GM23338 (cell line): ENCODE data around the gene IST1. TPM values are rescaled to one million over a fixed set of nuclear protein-coding genes. Genes with fewer than 3 reads are reported as not detected.

Experiments
- ATAC-seq: fragments of 200-7000 bp; cut with Tn5 transposase; 3 replicates; pipeline ENCODE4 v1.9.1; 2020
- DNase-seq: peaks from one replicate; pipeline ENCODE4 v3.0.0-alpha.2; 2015; ENCODE audit warnings: low spot score
- H2AFZ ChIP-seq: fragments of 200-600 bp; sonication (generic); 2 replicates; pipeline ENCODE4 v1.8.0; 2016; ENCODE audit warnings: antibody characterized with exemption, mild to moderate bottlenecking, moderate library complexity
- H3F3A ChIP-seq: fragments of 200-600 bp; sonication (generic); replicated peaks from 2 replicates; pipeline ENCODE4 v1.8.0; 2017; ENCODE audit warnings: antibody characterized with exemption, mixed run types, low read depth
- H3K27ac ChIP-seq: fragments of 200-600 bp; sonication (generic); 2 replicates; pipeline ENCODE4 v1.6.1; 2016; ENCODE audit warnings: low read depth
- H3K27me3 ChIP-seq: fragments of 200-600 bp; sonication (generic); 2 replicates; pipeline ENCODE4 v1.8.0; 2016; ENCODE audit warnings: mild to moderate bottlenecking, mixed run types, moderate library complexity; ENCODE audit not compliant: insufficient read depth
- H3K36me3 ChIP-seq: fragments of 200-600 bp; sonication (generic); 2 replicates; pipeline ENCODE4 v1.8.0; 2016; ENCODE audit warnings: mild to moderate bottlenecking; ENCODE audit not compliant: insufficient read depth
- H3K4me1 ChIP-seq: fragments of 200-600 bp; sonication (generic); 2 replicates; pipeline ENCODE4 v1.8.0; 2016; ENCODE audit warnings: mild to moderate bottlenecking, moderate library complexity; ENCODE audit not compliant: insufficient read depth
- H3K4me2 ChIP-seq: fragments of 200-600 bp; sonication (generic); 2 replicates; pipeline ENCODE4 v1.7.1; 2017; ENCODE audit warnings: mixed run types
- H3K4me3 ChIP-seq: fragments of 200-600 bp; sonication (generic); 2 replicates; pipeline ENCODE4 v1.6.1; 2016; ENCODE audit warnings: mixed run types
- H3K79me2 ChIP-seq: fragments of 200-600 bp; sonication (generic); replicated peaks from 2 replicates; pipeline ENCODE4 v1.8.0; 2017; ENCODE audit warnings: mild to moderate bottlenecking; ENCODE audit not compliant: insufficient read depth
- H3K9me2 ChIP-seq: fragments of 200-600 bp; sonication (generic); 2 replicates; pipeline ENCODE4 v1.8.0; 2017; ENCODE audit not compliant: insufficient read depth
- H4K20me1 ChIP-seq: fragments of 200-600 bp; sonication (generic); replicated peaks from 2 replicates; pipeline ENCODE4 v1.8.0; 2017; ENCODE audit warnings: mild to moderate bottlenecking; ENCODE audit not compliant: insufficient read depth
- H3K27ac Mint-ChIP-seq: 2 replicates; pipeline ENCODE4 v1.8.0; 2020; ENCODE audit warnings: inconsistent platforms, mild to moderate bottlenecking, moderate library complexity, mixed read lengths
- H3K27me3 Mint-ChIP-seq: 3 replicates; pipeline ENCODE4 v1.8.0; 2022; ENCODE audit warnings: low read depth, mild to moderate bottlenecking, moderate library complexity, mixed read lengths, inconsistent platforms; ENCODE audit not compliant: insufficient read depth, poor library complexity
- H3K36me3 Mint-ChIP-seq: 3 replicates; pipeline ENCODE4 v1.8.0; 2021; ENCODE audit warnings: low read depth, mild to moderate bottlenecking, inconsistent platforms, moderate library complexity, mixed read lengths
- H3K4me1 Mint-ChIP-seq: 3 replicates; pipeline ENCODE4 v1.8.0; 2020; ENCODE audit warnings: mild to moderate bottlenecking, inconsistent platforms, mixed read lengths
- H3K4me3 Mint-ChIP-seq: 3 replicates; pipeline ENCODE4 v1.8.0; 2021; ENCODE audit warnings: moderate library complexity, mild to moderate bottlenecking, inconsistent platforms, mixed read lengths
- H3K9me3 Mint-ChIP-seq: 3 replicates; pipeline ENCODE4 v1.8.0; 2020; ENCODE audit warnings: moderate library complexity, mild to moderate bottlenecking, inconsistent platforms, mixed read lengths
- CREB1 ChIP-seq: fragments of 250-450 bp; sonication (Bioruptor Pico); IDR thresholded peaks from 2 replicates; pipeline ENCODE4 v1.5.0; 2020; ENCODE audit warnings: low read depth, mild to moderate bottlenecking, moderate library complexity
- CTCF ChIP-seq, 2 experiments: fragments of 200-600 bp in 1 of 2; sonication (generic) in 1 of 2; conservative IDR thresholded peaks; 2 replicates each; pipeline versions ENCODE4 v1.5.1 to v1.6.1; 2016 to 2017; ENCODE audit warnings: antibody characterized with exemption in 2 of 2, low read depth in 2 of 2, mild to moderate bottlenecking in 2 of 2, moderate library complexity in 1 of 2
- EZH2 ChIP-seq: fragments of 200-600 bp; sonication (generic); IDR thresholded peaks from one replicate; pipeline ENCODE4 v1.8.0; 2017; ENCODE audit warnings: antibody characterized with exemption, mild to moderate bottlenecking, low read depth; ENCODE audit not compliant: unreplicated experiment
- EZH2phosphoT487 ChIP-seq: fragments of 200-600 bp; sonication (generic); IDR thresholded peaks from one replicate; pipeline ENCODE4 v1.8.1; 2018; ENCODE audit warnings: antibody characterized with exemption; ENCODE audit not compliant: unreplicated experiment
- NANOG ChIP-seq: IDR thresholded peaks from 2 replicates; pipeline ENCODE4 v1.6.1; 2016; ENCODE audit warnings: antibody characterized with exemption, borderline replicate concordance
- REST ChIP-seq: IDR thresholded peaks from one replicate; pipeline ENCODE4 v1.6.1; 2018; ENCODE audit warnings: antibody characterized with exemption; ENCODE audit not compliant: unreplicated experiment
- ZNF331 ChIP-seq: fragments of 250-450 bp; sonication (Bioruptor Pico); IDR thresholded peaks from 2 replicates; pipeline ENCODE4 v1.5.0; 2020; ENCODE audit warnings: low read depth, mild to moderate bottlenecking, moderate library complexity
- polyA plus RNA-seq: library from polyadenylated mRNA; unstranded; fragments of >200 nt; fragmentation: Nextera tagmentation; extraction: Ambion mirVana; gene quantifications from 2 replicates; pipeline ENCODE4 v1.2.1, GENCODE V29; 2016
- total RNA-seq: library from RNA; depleted of rRNA; stranded (reverse); fragments of >200 nt; shearing (Covaris generic); gene quantifications from 2 replicates; pipeline ENCODE4 v1.2.3, GENCODE V29; 2014

IST1 gene
- total and polyA plus RNA-seq, 2 experiments from 2014 or later: 108 to 234 TPM

GRCh38 chr16:71933913-71934695 lies 38.8 kb downstream of the IST1 start:
- Mint-ChIP-seq H3K27ac (peak overlapping the region; percentile 87; the same call in 1 of the 2 replicates), H3K4me3 (no peak overlapping the region), H3K36me3 (peaks cover 20% of the 10 kb centered on the region), H3K9me3 (0 out of 3 replicates have a peak, but pooled peaks cover 3% of the 10 kb centered on the region), H3K4me1 (peaks cover 5% of the 10 kb centered on the region; the same call in 1 of the 3 replicates), H3K27me3 (peaks cover under 1% of the 10 kb centered on the region)
- H3K27me3 ChIP-seq: no peaks in the 10 kb centered on the region
- H2AFZ ChIP-seq: no peak overlapping the region
- H3K4me3 ChIP-seq: no peak overlapping the region
- H4K20me1 ChIP-seq: peaks cover 21% of the 10 kb centered on the region
- peaks cover under 1% of the 10 kb centered on the region; the same call in 1 of the 2 replicates for H3F3A ChIP-seq
- ATAC-seq: peak; percentile 13; the same call in 2 of the 3 replicates
- no peak for TF ChIP-seq CREB1 (CRISPR knock-in tag)
- no peak for TF ChIP-seq REST
- no peak for TF ChIP-seq ZNF331 (CRISPR knock-in tag)
- no peak for TF ChIP-seq NANOG
- no peak for TF ChIP-seq EZH2phosphoT487
- TF ChIP-seq EZH2: no peak
- H3K27ac ChIP-seq: peak overlapping the region; percentile 74
- H3K79me2 ChIP-seq: peaks cover 21% of the 10 kb centered on the region
- DNase-seq: no peak
- peaks cover 9% of the 10 kb centered on the region for H3K4me1 ChIP-seq
- no peaks in the 10 kb centered on the region for H3K9me2 ChIP-seq
- H3K36me3 ChIP-seq: peaks cover 8% of the 10 kb centered on the region
- H3K4me2 ChIP-seq: no peak overlapping the region

- Histone ChIP-seq H4K20me1 (peaks cover 4% of the 10 kb centered on the region; the same call in 1 of the 2 replicates), H3K36me3 (no peaks in the 10 kb centered on the region), H3F3A (no peaks in the 10 kb centered on the region), H3K4me2 (no peak overlapping the region), H2AFZ (no peak overlapping the region), H3K9me2 (no peaks in the 10 kb centered on the region), H3K27me3 (peaks cover 5% of the 10 kb centered on the region; the same call in 1 of the 2 replicates), H3K4me1 (peaks cover 9% of the 10 kb centered on the region), H3K27ac (no peak overlapping the region), H3K79me2 (no peaks in the 10 kb centered on the region), H3K4me3 (no peak overlapping the region)
- no peak for DNase-seq
- Mint-ChIP-seq H3K27ac (no peak overlapping the region), H3K9me3 (0 out of 3 replicates have a peak, but pooled peaks cover 3% of the 10 kb centered on the region), H3K36me3 (peaks cover 6% of the 10 kb centered on the region; the same call in 1 of the 3 replicates), H3K4me3 (no peak overlapping the region), H3K4me1 (peaks cover 5% of the 10 kb centered on the region; the same call in 1 of the 3 replicates), H3K27me3 (no peaks in the 10 kb centered on the region)
- peak; percentile 57 for ATAC-seq
- TF ChIP-seq EZH2 (no peak), CTCF (conservative IDR thresholded peaks at IDR 0.05; ENCODE audit: low read depth in 2 of 2) (no peak), NANOG (no peak), REST (no peak)
Observed at GRCh38 chr16:71937868-71938510, 42.7 kb downstream of the IST1 start.
